Gastrocnemius medialis (tissue), 4 donors: ENCODE data around the gene GK2. TPM values are rescaled to one million over a fixed set of nuclear protein-coding genes. Genes with fewer than 3 reads are reported as not detected.

Experiments used
- ATAC-seq, 2 donors: fragments of 150-250 bp; one replicate each; pipeline ENCODE4 v1.9.1; 2016
- DNase-seq, 2 donors: peaks; one replicate each; pipeline ENCODE4 v3.0.0-alpha.2; 2019
- H3K27ac ChIP-seq, 4 donors: fragments of 200-600 bp; sonication (generic); 1 replicate in 1 of 4; 2 replicates in 3 of 4; pipeline ENCODE4 v1.5.1; 2016 to 2018; ENCODE audit warnings: mild to moderate bottlenecking in 2 of 4, moderate library complexity in 1 of 4
- H3K27me3 ChIP-seq, 3 donors: fragments of 200-600 bp; sonication (generic) in 2 of 3; 1 replicate in 1 of 3; 2 replicates in 2 of 3; pipeline versions ENCODE4 v1.5.1 to v1.6.0; 2016 to 2019; ENCODE audit warnings: mild to moderate bottlenecking in 1 of 3, moderate library complexity in 1 of 3
- H3K36me3 ChIP-seq, 2 donors: fragments of 200-600 bp; sonication (generic) in 1 of 2; one replicate each; pipeline ENCODE4 v1.5.1; 2017 to 2018
- H3K4me1 ChIP-seq, 2 donors: fragments of 200-600 bp; sonication (generic) in 1 of 2; one replicate each; pipeline ENCODE4 v1.5.1; 2016 to 2017; ENCODE audit warnings: mild to moderate bottlenecking in 2 of 2
- H3K4me3 ChIP-seq, 4 donors: fragments of 200-600 bp; sonication (generic) in 3 of 4; 1 replicate in 1 of 4; 2 replicates in 3 of 4; pipeline ENCODE4 v1.5.1; 2016 to 2019; ENCODE audit warnings: mild to moderate bottlenecking in 2 of 4
- H3K9me3 ChIP-seq, 3 donors: fragments of 200-600 bp; sonication (generic) in 2 of 3; 1 replicate in 1 of 3; 2 replicates in 2 of 3; pipeline ENCODE4 v1.5.1; 2016 to 2019
- CTCF ChIP-seq, 5 experiments: fragments of 450-650 bp in 3 of 5; fragments of 200-600 bp in 2 of 5; sonication (generic) in 2 of 5; IDR thresholded peaks in 4 of 5; conservative IDR thresholded peaks in 1 of 5; 1 replicate in 4 of 5; 2 replicates in 1 of 5; pipeline ENCODE4 v1.5.1; 2016 to 2019; ENCODE audit warnings: antibody characterized with exemption in 5 of 5, mild to moderate bottlenecking in 3 of 5, moderate library complexity in 3 of 5
- POLR2A ChIP-seq, 2 donors: fragments of 450-650 bp; IDR thresholded peaks; one replicate each; pipeline ENCODE4 v1.6.1; 2017; ENCODE audit warnings: antibody characterized with exemption in 2 of 2, mild to moderate bottlenecking in 2 of 2, moderate library complexity in 2 of 2
- in situ Hi-C, 4 donors: fragments of 200-750 bp; cut with MboI; loops; one replicate each; pipeline versions ENCODE4 v1.15.0 to v1.8.0; 2017; ENCODE audit warnings: low sequenced_read_pairs in 4 of 4
- intact Hi-C: fragments of 100-400 bp; cut with DNase I; formaldehyde crosslinking; loops from one replicate; pipeline ENCODE4 v1.15.1; 2023; ENCODE audit warnings: low total_unique reads
- total RNA-seq, 4 donors: library from RNA; depleted of rRNA; stranded (reverse); fragments of >200 nt; gene quantifications; one replicate each; pipeline versions ENCODE4 v1.1.0 to v1.2.3, GENCODE V29; 2016

The GK2 gene
- total RNA-seq, 4 donors from 2014 or later, result not detected

- in situ Hi-C loops (no loop called here), intact Hi-C loops (no loop called here)
- ATAC-seq, result no peak
- H3K4me3 ChIP-seq, result no peak overlapping the region
- no peaks in the 10 kb centered on the region for H3K9me3 ChIP-seq
- no peak for DNase-seq
- H3K27ac ChIP-seq, result no peak overlapping the region
- no peaks in the 10 kb centered on the region for H3K36me3 ChIP-seq
- H3K27me3 ChIP-seq, result no peaks in the 10 kb centered on the region
- TF ChIP-seq CTCF (IDR thresholded peaks at IDR 0.05 in 4 of 5, conservative IDR thresholded peaks at IDR 0.05 in 1 of 5), result no peak
- TF ChIP-seq POLR2A (IDR thresholded peaks at IDR 0.05), result no peak
- H3K4me1 ChIP-seq, result no peaks in the 10 kb centered on the region
Measured at GRCh38 chr4:79446145-79446544, 38.1 kb upstream of the GK2 start.

GRCh38 chr4:79445371-79445781, 37.3 kb upstream of the GK2 start:
- no peak for ATAC-seq
- TF ChIP-seq CTCF (IDR thresholded peaks at IDR 0.05 in 4 of 5, conservative IDR thresholded peaks at IDR 0.05 in 1 of 5), result no peak
- TF ChIP-seq POLR2A (IDR thresholded peaks at IDR 0.05), result no peak
- Histone ChIP-seq H3K36me3 (no peaks in the 10 kb centered on the region), H3K4me1 (no peaks in the 10 kb centered on the region), H3K27me3 (no peaks in the 10 kb centered on the region), H3K27ac (no peak overlapping the region), H3K4me3 (no peak overlapping the region), H3K9me3 (no peaks in the 10 kb centered on the region)
- DNase-seq, result no peak
- intact Hi-C loops (no loop called here), in situ Hi-C loops (no loop called here)

- intact Hi-C loops (no loop called here), in situ Hi-C loops (no loop called here)
- DNase-seq, result no peak
- Histone ChIP-seq H3K4me3 (no peak overlapping the region), H3K27ac (no peak overlapping the region), H3K36me3 (no peaks in the 10 kb centered on the region), H3K27me3 (no peaks in the 10 kb centered on the region), H3K9me3 (no peaks in the 10 kb centered on the region), H3K4me1 (no peaks in the 10 kb centered on the region)
- TF ChIP-seq POLR2A (IDR thresholded peaks at IDR 0.05), result no peak
- no peak for TF ChIP-seq CTCF (IDR thresholded peaks at IDR 0.05 in 4 of 5, conservative IDR thresholded peaks at IDR 0.05 in 1 of 5)
- no peak for ATAC-seq
Measured at GRCh38 chr4:79442422-79442821, 34.4 kb upstream of the GK2 start.

- H3K36me3 ChIP-seq, result no peaks in the 10 kb centered on the region
- ATAC-seq (no peak), DNase-seq (no peak)
- in situ Hi-C loops (no loop called here), intact Hi-C loops (no loop called here)
- TF ChIP-seq CTCF (IDR thresholded peaks at IDR 0.05 in 4 of 5, conservative IDR thresholded peaks at IDR 0.05 in 1 of 5) (no peak), POLR2A (IDR thresholded peaks at IDR 0.05) (no peak)
- H3K27ac ChIP-seq, result no peak overlapping the region
- no peaks in the 10 kb centered on the region for H3K27me3 ChIP-seq
- no peaks in the 10 kb centered on the region for H3K4me1 ChIP-seq
- H3K9me3 ChIP-seq, result no peaks in the 10 kb centered on the region
- no peak overlapping the region for H3K4me3 ChIP-seq
Measured at GRCh38 chr4:79439489-79439888, 31.5 kb upstream of the GK2 start.

- DNase-seq, result no peak
- ATAC-seq, result no peak
- H3K4me1 ChIP-seq, result no peaks in the 10 kb centered on the region
- intact Hi-C loops (no loop called here), in situ Hi-C loops (no loop called here)
- H3K4me3 ChIP-seq, result no peak overlapping the region
- no peaks in the 10 kb centered on the region for H3K27me3 ChIP-seq
- TF ChIP-seq CTCF (IDR thresholded peaks at IDR 0.05 in 4 of 5, conservative IDR thresholded peaks at IDR 0.05 in 1 of 5), result no peak
- TF ChIP-seq POLR2A (IDR thresholded peaks at IDR 0.05), result no peak
- H3K27ac ChIP-seq, result no peak overlapping the region
- no peaks in the 10 kb centered on the region for H3K9me3 ChIP-seq
- H3K36me3 ChIP-seq, result no peaks in the 10 kb centered on the region
Measured at GRCh38 chr4:79431839-79432238, 23.8 kb upstream of the GK2 start.
